Ovary (tissue), 3 donors: Measurements from ENCODE around the gene CEP170B.

Experiments used
- CTCF ChIP-seq, 3 donors: fragments of 450-650 bp in 2 of 3; fragments of 200-600 bp in 1 of 3; IDR thresholded peaks; one replicate each; pipeline versions ENCODE4 v1.5.1 to v1.8.0; 2016 to 2022; ENCODE audit warnings: antibody characterized with exemption in 3 of 3, mild to moderate bottlenecking in 1 of 3
- POLR2A ChIP-seq: fragments of 450-650 bp; IDR thresholded peaks from one replicate; pipeline ENCODE4 v1.6.1; 2017; ENCODE audit warnings: antibody characterized with exemption, mild to moderate bottlenecking, moderate library complexity
- donor health status: DM: no; HTN: no; CAD: no.

DNA sequence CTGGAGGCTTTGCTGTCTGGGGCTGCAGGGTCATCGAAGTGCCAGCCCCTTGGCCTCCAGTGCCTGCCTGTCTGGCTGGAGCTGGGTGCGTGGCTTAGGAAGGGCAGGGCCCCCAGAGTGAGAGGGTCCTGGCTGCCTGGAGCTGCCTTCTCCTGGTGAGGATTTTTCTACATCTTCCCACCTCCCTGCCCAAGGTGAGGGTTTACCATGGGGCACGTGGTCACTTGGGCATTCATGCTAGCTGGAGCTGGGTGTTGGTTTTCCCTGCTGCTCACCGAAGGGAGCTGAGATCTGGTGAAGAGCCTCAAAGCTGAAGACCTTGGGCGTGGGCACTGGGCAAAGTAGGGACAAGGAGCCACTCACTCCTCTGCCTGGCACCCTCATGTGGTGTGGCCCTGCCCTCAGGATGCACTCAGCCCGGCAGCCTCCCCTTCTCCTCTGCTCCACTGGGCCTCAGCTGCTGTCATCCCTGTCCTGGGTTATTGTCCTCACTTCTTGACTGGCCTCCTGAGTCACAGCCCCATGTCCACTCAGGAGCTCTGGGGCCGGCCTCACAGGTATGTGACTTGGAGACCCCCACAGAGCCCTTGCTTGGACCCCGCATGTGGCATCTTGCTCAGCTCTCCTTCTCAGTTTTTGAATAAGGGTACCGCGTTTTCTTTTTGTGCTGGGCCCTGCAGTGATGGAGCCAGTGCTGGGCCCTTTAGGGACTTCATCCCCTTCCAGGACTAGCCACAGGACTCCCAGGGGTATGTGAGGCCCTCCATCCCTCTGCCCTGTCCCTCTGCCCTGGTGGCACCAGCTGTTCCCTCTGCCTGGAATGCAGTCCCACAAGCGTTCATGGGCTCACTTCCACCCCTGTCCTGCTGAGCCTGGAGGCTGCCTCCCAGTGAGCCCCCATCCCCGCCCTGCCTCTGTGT, 1.6 kb downstream of the CEP170B start:
- no peak for TF ChIP-seq CTCF (IDR thresholded peaks at IDR 0.05)
- no peak for TF ChIP-seq POLR2A
